Amygdala (tissue), 56 donors: ENCODE results near the gene TMEM17.

Experiments used
- DNase-seq, 56 donors: peaks; one replicate each; lab custom pipeline; 2025; lab: John Stamatoyannopoulos, UW

Gene TMEM17

DNA sequence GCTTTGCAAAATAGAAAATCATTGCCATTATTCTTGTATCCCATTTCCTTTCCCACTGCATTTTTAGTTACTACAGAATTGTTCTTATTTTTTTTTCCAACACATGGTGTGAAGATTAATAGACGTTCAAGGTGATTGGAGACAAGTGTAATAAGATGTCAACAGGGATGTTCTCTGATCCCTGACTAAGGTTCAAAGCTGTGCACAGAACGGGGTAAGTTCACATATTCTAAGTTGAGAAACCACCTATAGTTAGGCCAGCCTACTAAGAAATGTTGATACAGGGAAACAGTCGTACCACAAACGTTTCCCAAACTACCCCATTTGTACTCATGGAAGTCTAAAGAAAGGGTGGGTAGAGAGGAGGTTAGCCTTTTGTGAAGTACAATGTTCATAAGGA is 6.4 kb upstream of the TMEM17 start:
- no peak for DNase-seq

GRCh38 chr2:62511636-62512035 is 5.6 kb upstream of the TMEM17 start:
- DNase-seq, result no peak

- no peak for DNase-seq
Observed at GRCh38 chr2:62506421-62506750, 391 bp upstream of the TMEM17 start.

- peak in 1 of 56 donors; percentile 45 for DNase-seq
Observed at GRCh38 chr2:62505109-62505749, 766 bp downstream of the TMEM17 start.

DNA sequence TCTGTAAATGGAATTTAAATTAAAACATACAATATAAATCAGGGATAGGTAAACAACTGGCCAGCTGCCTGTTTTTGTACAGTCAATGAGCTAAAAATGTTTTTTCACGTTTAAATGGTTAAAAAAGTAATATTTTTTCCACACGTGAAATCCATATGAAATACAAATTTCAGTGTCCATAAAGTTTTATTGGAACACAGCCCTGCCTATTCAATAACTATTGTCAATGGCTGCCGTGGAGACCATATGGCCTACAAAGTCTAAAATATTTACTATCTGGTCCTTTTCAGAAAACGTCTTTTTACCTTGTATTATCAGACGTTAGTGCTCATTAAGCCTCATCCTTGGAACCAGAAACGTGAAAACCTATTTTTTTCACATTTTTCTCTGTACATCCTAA is 1.3 kb downstream of the TMEM17 start:
- DNase-seq, result no peak

DNA sequence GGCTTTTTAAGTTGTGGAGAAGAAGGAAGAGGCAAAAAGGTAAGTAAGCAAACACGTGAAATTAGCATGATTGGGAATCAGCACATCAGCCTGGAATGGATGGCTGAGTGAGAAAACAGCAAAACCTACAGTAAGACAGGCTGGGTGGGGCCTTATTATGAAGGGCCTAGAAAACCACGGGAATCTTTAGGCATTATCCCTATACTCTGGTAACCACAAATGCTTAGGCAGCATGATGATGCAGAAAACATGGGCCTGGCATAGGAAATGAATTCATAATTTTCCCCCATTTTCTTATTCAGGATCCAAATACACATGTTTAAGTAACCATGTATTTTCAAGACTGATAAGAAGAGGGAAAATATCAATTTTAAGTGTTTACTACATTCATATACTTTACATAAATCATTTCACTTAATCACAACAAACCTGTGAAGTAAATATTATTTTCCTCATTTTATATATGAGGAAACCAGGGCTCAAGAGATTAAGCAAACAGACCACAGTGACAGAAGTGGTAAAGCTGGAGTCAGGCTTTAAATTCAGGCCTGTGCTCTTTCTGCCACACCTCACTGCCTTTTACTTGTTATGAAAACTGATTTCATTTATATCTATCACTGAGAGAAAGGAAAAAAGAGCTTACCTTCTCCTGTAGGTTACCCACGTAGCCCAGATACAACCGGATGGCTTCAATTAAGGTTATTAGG is 4.0 kb downstream of the TMEM17 start:
- DNase-seq, result no peak

GRCh38 chr2:62501069-62501468 is 4.9 kb downstream of the TMEM17 start:
- DNase-seq, result no peak

GRCh38 chr2:62499430-62500060 is 6.5 kb downstream of the TMEM17 start:
- DNase-seq, result no peak

GRCh38 chr2:62498739-62499138 is 7.3 kb downstream of the TMEM17 start:
- DNase-seq, result no peak

DNA sequence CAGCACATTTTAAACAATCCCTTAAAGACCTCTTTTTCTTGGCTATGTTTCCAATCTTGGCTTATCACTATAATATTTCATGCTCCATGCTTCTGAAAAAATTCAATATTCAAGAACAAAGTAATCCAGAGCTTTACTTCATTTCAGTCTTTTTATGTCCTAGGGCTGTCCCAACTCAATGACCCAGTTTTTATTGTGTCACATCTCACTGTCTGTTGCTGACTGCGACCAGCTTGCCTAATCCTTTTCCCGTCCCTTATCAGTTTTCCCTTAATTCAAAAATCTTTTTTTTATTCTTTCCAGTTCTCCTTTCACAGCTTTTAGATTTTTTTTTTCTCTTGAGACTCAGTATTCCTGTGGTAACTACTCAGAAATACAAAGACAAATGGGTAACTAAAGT is 10.2 kb downstream of the TMEM17 start:
- no peak for DNase-seq

GRCh38 chr2:62492048-62492447 is 13.9 kb downstream of the TMEM17 start:
- DNase-seq, result no peak

DNA sequence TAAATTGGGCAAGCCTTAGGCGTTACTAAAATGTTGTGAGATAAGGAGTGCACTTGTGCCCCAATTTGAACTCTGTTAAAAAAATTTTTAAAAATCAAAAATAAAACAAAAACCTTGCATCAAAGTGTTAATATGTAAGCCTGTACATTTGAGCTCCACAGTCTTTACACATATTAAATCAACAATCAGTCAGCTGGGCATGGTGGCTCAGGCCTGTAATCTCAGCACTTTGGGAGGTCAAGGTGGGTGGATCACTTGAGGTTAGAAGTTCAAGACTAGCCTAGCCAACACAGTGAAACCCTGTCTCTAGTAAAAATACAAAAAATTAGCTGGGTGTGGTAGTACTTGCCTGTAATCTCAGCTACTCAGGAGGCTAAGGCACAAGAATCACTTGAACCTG is 16.3 kb downstream of the TMEM17 start:
- DNase-seq, result no peak

DNA sequence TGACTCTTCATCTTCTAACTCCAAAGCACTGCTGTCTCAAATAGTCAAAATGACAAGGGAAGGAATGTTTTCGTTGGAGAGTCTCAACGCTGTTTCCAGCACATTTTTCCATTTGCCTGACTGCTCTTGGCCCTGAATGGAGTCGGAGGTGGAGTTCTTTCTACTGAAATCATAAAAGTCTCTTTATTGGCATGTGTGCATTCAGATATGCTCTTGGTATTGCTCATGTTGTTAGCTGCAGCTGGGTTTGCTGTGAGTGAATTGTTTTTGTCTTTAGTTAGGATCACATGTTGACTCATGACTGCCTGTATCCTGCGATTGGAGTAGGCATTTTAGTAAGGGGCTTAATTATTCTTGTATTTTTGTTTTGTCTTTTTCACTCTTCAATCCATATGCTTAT is 16.8 kb downstream of the TMEM17 start:
- DNase-seq, result no peak

DNA sequence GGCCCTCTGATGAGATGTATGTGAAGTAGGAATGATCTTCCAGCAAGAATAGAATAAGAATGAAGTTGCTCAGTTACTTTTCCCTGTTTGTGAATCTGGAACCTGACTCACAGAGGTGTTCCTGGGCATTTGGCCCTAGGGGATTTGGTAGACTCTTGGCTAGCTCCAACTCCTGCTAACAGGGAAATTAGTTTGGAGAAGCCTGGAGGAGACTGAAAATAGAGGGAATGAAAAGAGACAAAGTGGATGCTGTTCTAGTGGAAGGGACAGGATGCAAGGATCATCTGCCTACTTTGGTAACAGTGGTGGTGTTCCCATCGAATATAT is 19.6 kb downstream of the TMEM17 start:
- no peak for DNase-seq

DNA sequence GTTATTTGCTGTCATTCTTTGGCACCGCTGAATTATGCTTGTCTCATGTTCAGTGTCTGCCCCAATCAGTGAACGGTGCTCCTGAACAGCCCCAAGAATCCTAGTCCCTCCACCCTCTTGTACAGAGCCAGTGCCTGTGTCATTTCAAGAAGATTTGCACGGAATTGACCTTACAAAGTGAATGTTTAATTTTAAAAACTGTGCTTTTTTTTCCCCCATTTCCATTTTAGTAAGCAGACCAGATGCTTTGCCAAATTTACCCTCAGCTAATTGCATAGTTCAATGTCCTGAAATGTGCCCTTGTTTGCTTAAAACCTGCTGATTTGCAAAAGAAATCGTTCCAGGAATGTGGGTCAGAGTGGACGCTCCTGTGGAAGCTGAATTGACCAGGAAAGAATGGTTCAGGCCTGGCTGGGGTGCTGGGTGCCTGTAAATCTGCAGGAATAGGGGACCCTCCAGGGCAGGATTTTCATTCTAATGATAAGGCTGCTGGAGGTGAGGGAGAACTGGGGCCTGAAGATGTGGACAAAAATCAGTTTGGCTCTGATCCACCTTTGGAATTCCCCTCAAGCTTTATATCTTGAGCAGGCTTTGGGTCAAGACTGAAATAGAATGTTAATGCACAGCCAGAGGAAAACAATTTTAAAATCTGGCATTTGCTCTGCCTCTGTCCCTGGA is 20.1 kb downstream of the TMEM17 start:
- no peak for DNase-seq

- no peak for DNase-seq
Observed at GRCh38 chr2:62482558-62483352, 23.2 kb downstream of the TMEM17 start.

GRCh38 chr2:62479917-62480316 is 26.1 kb downstream of the TMEM17 start:
- DNase-seq, result no peak

DNA sequence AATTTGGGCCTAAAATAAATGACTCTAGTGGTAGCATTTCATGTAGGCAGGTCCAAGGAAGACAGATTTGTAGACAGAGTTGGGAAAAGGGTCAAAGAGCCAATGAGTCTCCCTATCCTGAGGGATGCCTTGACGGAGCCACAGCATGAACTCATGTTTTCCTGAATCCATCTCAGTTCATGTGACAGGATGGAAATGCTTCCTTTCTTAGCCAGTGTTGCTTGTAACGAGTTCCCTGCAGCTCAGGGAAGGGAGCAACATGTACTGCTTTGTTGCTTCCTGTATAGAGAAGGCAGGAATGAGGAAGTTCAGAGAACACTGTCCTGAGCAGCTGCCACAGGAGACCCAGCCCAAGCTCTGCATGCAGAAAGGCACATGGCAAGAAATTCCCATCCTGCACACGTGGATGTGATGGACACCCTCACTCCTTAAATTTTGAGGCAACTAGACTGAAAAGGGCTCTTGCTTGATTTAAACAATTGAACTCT is 27.9 kb downstream of the TMEM17 start:
- peak in 1 of 56 donors; percentile 14 for DNase-seq

DNA sequence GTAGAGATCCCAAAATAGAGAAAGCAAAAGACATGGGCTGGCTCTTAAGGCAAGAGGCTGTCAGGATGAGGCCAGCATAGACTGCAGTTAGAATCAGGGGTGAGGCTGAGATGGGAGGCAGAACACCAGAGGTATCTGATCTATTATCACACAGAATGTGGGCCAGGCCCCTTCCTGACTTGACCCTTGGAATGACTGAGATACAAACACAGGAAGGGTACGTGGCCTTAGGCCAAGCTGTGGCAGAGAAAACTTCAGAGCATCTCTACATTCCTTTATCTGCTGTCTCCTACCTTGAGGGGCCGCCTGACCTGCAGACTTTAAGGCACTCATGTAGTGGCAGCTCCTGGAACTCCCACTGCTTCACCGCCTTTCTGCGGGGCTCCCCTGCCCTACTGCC is 28.4 kb downstream of the TMEM17 start:
- DNase-seq, result no peak

DNA sequence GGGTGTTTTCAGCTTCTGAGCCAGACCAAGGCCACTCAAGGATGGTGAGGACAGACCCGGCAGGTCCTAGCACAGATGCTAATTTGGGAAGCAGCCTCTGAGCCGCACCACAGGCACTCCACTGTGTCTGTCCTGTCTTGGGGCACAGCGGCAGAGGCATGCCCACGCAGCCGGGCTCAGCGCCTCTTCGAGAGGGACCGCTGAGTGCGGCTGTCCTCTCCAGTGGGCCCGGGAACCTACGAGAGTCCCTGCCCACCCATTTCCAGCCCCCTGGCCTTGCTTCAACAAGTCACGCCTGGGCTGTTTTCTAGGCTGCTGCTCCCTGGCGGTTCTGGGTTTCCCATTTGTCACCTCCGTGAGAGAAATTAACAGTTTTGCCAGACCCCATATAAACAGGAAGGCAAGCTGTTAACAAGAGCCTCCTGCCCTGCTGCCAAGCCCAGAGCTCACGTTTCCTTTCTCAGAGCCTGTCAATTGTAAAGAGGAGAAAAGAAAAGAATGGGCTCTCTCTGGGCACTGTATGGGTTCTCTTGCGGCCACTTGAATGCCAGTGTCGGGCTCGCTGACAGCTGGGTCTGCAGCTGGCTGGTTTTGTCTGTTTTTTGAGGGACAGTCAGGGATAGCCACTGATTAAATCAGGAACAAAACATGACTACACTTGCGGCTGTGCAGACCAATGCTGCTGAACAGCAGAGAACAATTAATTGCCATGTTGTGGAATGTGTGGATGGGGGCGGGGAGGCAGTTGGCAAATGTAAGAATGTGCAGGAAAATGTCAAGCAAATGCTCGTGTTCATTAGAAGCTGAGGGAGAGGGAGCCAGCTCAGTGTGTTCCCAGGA is 30.6 kb downstream of the TMEM17 start:
- DNase-seq, result peak in 32 of 56 donors; percentile 20 to 80 (median 42)
